ENCODE results near the gene ERG28. TPM values are rescaled to one million over a fixed set of nuclear protein-coding genes. Genes with fewer than 3 reads are reported as not detected.

ERG28 gene
- total and polyA plus RNA-seq, 2 of the 13 experiments (the other 11 are each of a cell fraction or from before 2014, with no cell fraction given), result 27.3 to 32.3 TPM

- peak; percentile 62 for TF ChIP-seq HNF1A (IDR thresholded peaks at IDR 0.05; ENCODE audit: low read depth)
- TF ChIP-seq HNF1A (CRISPR knock-in tag; IDR thresholded peaks at IDR 0.05; ENCODE audit: borderline replicate concordance), result peak; percentile 91
- 0 out of 4 replicates have a peak, but pooled peaks of 1 of the 2 experiments have one; percentile 11 for TF ChIP-seq MAFK (conservative IDR thresholded peaks at IDR 0.05 in 1 of 2, IDR thresholded peaks at IDR 0.05 in 1 of 2; ENCODE audit: low read length in 2 of 2)
- TF ChIP-seq DDIT3 (CRISPR knock-in tag; IDR thresholded peaks at IDR 0.05), result 0 out of 2 replicates have a peak, but pooled peaks have one; percentile 52
- TF ChIP-seq ATF6 (CRISPR knock-in tag; conservative IDR thresholded peaks at IDR 0.05), result 0 out of 2 replicates have a peak, but pooled peaks have one; percentile 48
- peak; percentile 11; the same call in 1 of the 2 replicates for TF ChIP-seq SNAPC5 (CRISPR knock-in tag; IDR thresholded peaks at IDR 0.05; ENCODE audit: borderline replicate concordance)
- peak; percentile 92 for TF ChIP-seq SKIL (CRISPR knock-in tag; IDR thresholded peaks at IDR 0.05; ENCODE audit: borderline replicate concordance)
- peak; percentile 85 for TF ChIP-seq BORCS8-MEF2B (CRISPR knock-in tag; IDR thresholded peaks at IDR 0.05)
- TF ChIP-seq FOXA1 (IDR thresholded peaks at IDR 0.05), result peak; percentile 76
- TF ChIP-seq FOXA1 (CRISPR knock-in tag; IDR thresholded peaks at IDR 0.05), result peak; percentile 98
- TF ChIP-seq FOXO4 (CRISPR knock-in tag; conservative IDR thresholded peaks at IDR 0.05), result no peak
- TF ChIP-seq TCF7 (IDR thresholded peaks at IDR 0.05; ENCODE audit: low read depth), result peak; percentile 96
- TF ChIP-seq MEIS2 (CRISPR knock-in tag; IDR thresholded peaks at IDR 0.05), result peak; percentile 93
- 0 out of 2 replicates have a peak, but pooled peaks have one; percentile 65 for TF ChIP-seq KLF9 (CRISPR knock-in tag; IDR thresholded peaks at IDR 0.05; ENCODE audit: low read depth)
- no peak for TF ChIP-seq FUBP1 (CRISPR knock-in tag; IDR thresholded peaks at IDR 0.05; ENCODE audit: borderline replicate concordance)
Measured at GRCh38 chr14:75648066-75648838, 12.4 kb downstream of the ERG28 start (continued).

All from HepG2 (cell line).